Neural progenitor cell (in vitro differentiated cells): ENCODE data around the gene EREG. TPM values are rescaled to one million over a fixed set of nuclear protein-coding genes. Genes with fewer than 3 reads are reported as not detected.

Experiments used
- DNase-seq: peaks from one replicate; pipeline ENCODE4 v3.0.0-alpha.2; 2016; ENCODE audit warnings: low spot score
- H2AFZ ChIP-seq: fragments of 200-600 bp; sonication (generic); replicated peaks from 2 replicates; pipeline ENCODE4 v1.6.1; 2016; ENCODE audit warnings: antibody characterized with exemption
- H3F3A ChIP-seq: fragments of 200-600 bp; sonication (generic); 2 replicates; pipeline ENCODE4 v1.6.1; 2016; ENCODE audit warnings: antibody characterized with exemption, low read depth
- H3K27ac ChIP-seq: fragments of 200-600 bp; sonication (generic); 2 replicates; pipeline ENCODE4 v1.5.1; 2016; ENCODE audit warnings: mild to moderate bottlenecking
- H3K27me3 ChIP-seq: fragments of 200-600 bp; sonication (generic); 2 replicates; pipeline ENCODE4 v1.6.1; 2016; ENCODE audit warnings: mild to moderate bottlenecking, moderate library complexity
- H3K36me3 ChIP-seq: fragments of 200-600 bp; sonication (generic); 2 replicates; pipeline ENCODE4 v1.5.1; 2016
- H3K4me1 ChIP-seq: fragments of 200-600 bp; sonication (generic); 2 replicates; pipeline ENCODE4 v1.6.1; 2016; ENCODE audit warnings: mixed run types
- H3K4me2 ChIP-seq: fragments of 200-600 bp; sonication (generic); 2 replicates; pipeline ENCODE4 v1.6.1; 2016
- H3K4me3 ChIP-seq: fragments of 200-600 bp; sonication (generic); 2 replicates; pipeline ENCODE4 v1.5.1; 2016
- H3K79me2 ChIP-seq: fragments of 200-600 bp; sonication (generic); 2 replicates; pipeline ENCODE4 v1.6.1; 2016; ENCODE audit warnings: low read depth
- H3K9ac ChIP-seq: fragments of 200-600 bp; sonication (generic); 2 replicates; pipeline ENCODE4 v1.6.1; 2016
- H3K9me3 ChIP-seq: fragments of 200-600 bp; sonication (generic); 2 replicates; pipeline ENCODE4 v1.5.1; 2016; ENCODE audit warnings: low read depth
- H4K20me1 ChIP-seq: fragments of 200-600 bp; sonication (generic); 2 replicates; pipeline ENCODE4 v1.6.1; 2016; ENCODE audit warnings: low read depth
- H3K27ac Mint-ChIP-seq: 3 replicates; pipeline ENCODE4 v1.8.0; 2021; ENCODE audit warnings: mixed read lengths
- H3K27me3 Mint-ChIP-seq: 2 replicates; pipeline ENCODE4 v1.8.0; 2022; ENCODE audit warnings: low read depth, mild to moderate bottlenecking, inconsistent platforms, moderate library complexity, mixed read lengths; ENCODE audit not compliant: insufficient read depth
- H3K36me3 Mint-ChIP-seq: 3 replicates; pipeline ENCODE4 v1.8.0; 2021; ENCODE audit warnings: mixed read lengths
- H3K4me1 Mint-ChIP-seq: 3 replicates; pipeline ENCODE4 v1.8.0; 2021; ENCODE audit warnings: mixed read lengths
- H3K4me3 Mint-ChIP-seq: 3 replicates; pipeline ENCODE4 v1.8.0; 2021; ENCODE audit warnings: mild to moderate bottlenecking, moderate library complexity, mixed read lengths
- H3K9me3 Mint-ChIP-seq: 3 replicates; pipeline ENCODE4 v1.8.0; 2020; ENCODE audit warnings: mixed read lengths
- CTCF ChIP-seq: fragments of 200-600 bp; sonication (generic); IDR thresholded peaks from 2 replicates; pipeline ENCODE4 v1.5.1; 2017; ENCODE audit warnings: antibody characterized with exemption, mild to moderate bottlenecking
- EZH2 ChIP-seq: fragments of 200-600 bp; sonication (generic); IDR thresholded peaks from 2 replicates; pipeline ENCODE4 v1.6.1; 2017; ENCODE audit warnings: antibody characterized with exemption, mild to moderate bottlenecking, moderate library complexity
- EZH2phosphoT487 ChIP-seq: fragments of 200-600 bp; sonication (generic); IDR thresholded peaks from 2 replicates; pipeline ENCODE4 v1.6.1; 2017; ENCODE audit warnings: antibody characterized with exemption
- total RNA-seq: library from RNA; depleted of rRNA; stranded (reverse); fragments of >200 nt; gene quantifications from 2 replicates; pipeline ENCODE4 v1.2.3, GENCODE V29; 2015; ENCODE audit warnings: low replicate concordance

The EREG gene
- total RNA-seq, 1 donor from 2014 or later = not detected

GRCh38 chr4:74375824-74376426, 11.0 kb downstream of the EREG start:
- no peaks in the 10 kb centered on the region for H3F3A ChIP-seq
- H3K36me3 ChIP-seq = no peaks in the 10 kb centered on the region
- H3K4me3 ChIP-seq = no peak overlapping the region
- no peaks in the 10 kb centered on the region for H3K4me1 Mint-ChIP-seq
- H3K4me1 ChIP-seq = no peaks in the 10 kb centered on the region
- no peaks in the 10 kb centered on the region for H3K27me3 ChIP-seq
- no peaks in the 10 kb centered on the region for H3K27me3 Mint-ChIP-seq
- H3K36me3 Mint-ChIP-seq = no peaks in the 10 kb centered on the region
- no peak overlapping the region for H3K9ac ChIP-seq
- no peak for DNase-seq
- H4K20me1 ChIP-seq = no peaks in the 10 kb centered on the region
- no peak overlapping the region for H3K4me2 ChIP-seq
- H3K4me3 Mint-ChIP-seq = no peak overlapping the region
- no peak overlapping the region for H3K27ac Mint-ChIP-seq
- TF ChIP-seq EZH2phosphoT487 (no peak), EZH2 (no peak), CTCF (no peak)
- H3K9me3 Mint-ChIP-seq = no peaks in the 10 kb centered on the region
- no peaks in the 10 kb centered on the region for H3K79me2 ChIP-seq
- H2AFZ ChIP-seq = no peak overlapping the region
- H3K9me3 ChIP-seq = no peaks in the 10 kb centered on the region
- H3K27ac ChIP-seq = no peak overlapping the region

- Mint-ChIP-seq H3K27ac (no peak overlapping the region), H3K4me3 (no peak overlapping the region), H3K9me3 (no peaks in the 10 kb centered on the region), H3K27me3 (no peaks in the 10 kb centered on the region), H3K4me1 (no peaks in the 10 kb centered on the region), H3K36me3 (no peaks in the 10 kb centered on the region)
- Histone ChIP-seq H3K27me3 (no peaks in the 10 kb centered on the region), H3K4me1 (no peaks in the 10 kb centered on the region), H2AFZ (no peak overlapping the region), H3K36me3 (no peaks in the 10 kb centered on the region), H3K9me3 (no peaks in the 10 kb centered on the region), H3K9ac (no peak overlapping the region), H3K79me2 (no peaks in the 10 kb centered on the region), H3K4me2 (no peak overlapping the region), H3K4me3 (no peak overlapping the region), H4K20me1 (no peaks in the 10 kb centered on the region), H3K27ac (no peak overlapping the region), H3F3A (no peaks in the 10 kb centered on the region)
- TF ChIP-seq CTCF (peak; percentile 62), EZH2 (no peak)
- DNase-seq = peak; percentile 32
Measured at GRCh38 chr4:74376888-74377483, 12.0 kb downstream of the EREG start.

- Mint-ChIP-seq H3K27me3 (no peaks in the 10 kb centered on the region), H3K36me3 (no peaks in the 10 kb centered on the region), H3K4me3 (no peak overlapping the region), H3K9me3 (no peaks in the 10 kb centered on the region), H3K4me1 (no peaks in the 10 kb centered on the region), H3K27ac (no peak overlapping the region)
- Histone ChIP-seq H3K9me3 (no peaks in the 10 kb centered on the region), H3K79me2 (no peaks in the 10 kb centered on the region), H3K4me2 (no peak overlapping the region), H3K36me3 (no peaks in the 10 kb centered on the region), H3K9ac (no peak overlapping the region), H3K4me1 (no peaks in the 10 kb centered on the region), H3K4me3 (no peak overlapping the region), H2AFZ (peak overlapping the region; percentile 15), H3K27me3 (no peaks in the 10 kb centered on the region), H4K20me1 (no peaks in the 10 kb centered on the region), H3F3A (no peaks in the 10 kb centered on the region), H3K27ac (no peak overlapping the region)
- TF ChIP-seq EZH2phosphoT487 (no peak), CTCF (no peak), EZH2 (no peak)
- DNase-seq = no peak
Measured at GRCh38 chr4:74377714-74378113, 12.8 kb downstream of the EREG start.
